ENCODE results near the gene STX18.

DNA sequence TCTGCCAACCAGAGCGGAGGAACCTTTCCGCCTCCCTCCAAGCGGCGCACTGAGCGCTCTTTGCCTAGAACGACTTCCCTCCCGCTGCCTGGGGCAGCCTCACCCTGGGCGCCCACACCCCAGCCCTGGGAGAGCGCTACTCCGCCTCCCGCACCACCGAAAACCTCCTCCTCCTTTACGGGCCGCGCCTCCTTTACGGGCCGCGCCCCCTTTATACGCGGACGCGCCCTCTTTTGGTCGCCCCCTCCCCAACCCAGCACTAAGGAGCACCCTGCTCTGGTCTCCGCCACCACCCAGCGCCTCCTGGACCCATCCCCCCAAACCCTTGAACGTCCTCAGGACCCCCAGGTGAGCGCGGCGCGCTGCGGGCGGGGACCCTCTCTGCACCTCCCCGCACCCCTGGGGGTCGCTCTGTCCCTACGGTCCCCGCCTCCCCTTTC, 155.5 kb downstream of the STX18 start:
- TF ChIP-seq, protein P1, sequence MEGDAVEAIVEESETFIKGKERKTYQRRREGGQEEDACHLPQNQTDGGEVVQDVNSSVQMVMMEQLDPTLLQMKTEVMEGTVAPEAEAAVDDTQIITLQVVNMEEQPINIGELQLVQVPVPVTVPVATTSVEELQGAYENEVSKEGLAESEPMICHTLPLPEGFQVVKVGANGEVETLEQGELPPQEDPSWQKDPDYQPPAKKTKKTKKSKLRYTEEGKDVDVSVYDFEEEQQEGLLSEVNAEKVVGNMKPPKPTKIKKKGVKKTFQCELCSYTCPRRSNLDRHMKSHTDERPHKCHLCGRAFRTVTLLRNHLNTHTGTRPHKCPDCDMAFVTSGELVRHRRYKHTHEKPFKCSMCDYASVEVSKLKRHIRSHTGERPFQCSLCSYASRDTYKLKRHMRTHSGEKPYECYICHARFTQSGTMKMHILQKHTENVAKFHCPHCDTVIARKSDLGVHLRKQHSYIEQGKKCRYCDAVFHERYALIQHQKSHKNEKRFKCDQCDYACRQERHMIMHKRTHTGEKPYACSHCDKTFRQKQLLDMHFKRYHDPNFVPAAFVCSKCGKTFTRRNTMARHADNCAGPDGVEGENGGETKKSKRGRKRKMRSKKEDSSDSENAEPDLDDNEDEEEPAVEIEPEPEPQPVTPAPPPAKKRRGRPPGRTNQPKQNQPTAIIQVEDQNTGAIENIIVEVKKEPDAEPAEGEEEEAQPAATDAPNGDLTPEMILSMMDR (IDR thresholded peaks at IDR 0.05): no peak
- TF ChIP-seq EP300 (IDR thresholded peaks at IDR 0.05; ENCODE audit: low read depth) (no peak), POLR2A (IDR thresholded peaks at IDR 0.05) (no peak)
